GM19463 (cell line): Measurements from ENCODE around the gene CALCB.

Experiments
- ATAC-seq: cut with Tn5 transposase; IDR thresholded peaks from one replicate; pipeline ENCODE4 v1.9.1; 2021; ENCODE audit warnings: mild to moderate bottlenecking, moderate library complexity; ENCODE audit not compliant: unreplicated experiment

The CALCB gene

GRCh38 chr11:15074206-15075161 is 1.1 kb downstream of the CALCB start:
- peak; percentile 92 for ATAC-seq

GRCh38 chr11:15075162-15075526 is 1.8 kb downstream of the CALCB start:
- ATAC-seq = no peak

GRCh38 chr11:15091175-15091574 is 17.8 kb downstream of the CALCB start:
- no peak for ATAC-seq

- no peak for ATAC-seq
Observed at GRCh38 chr11:15091625-15092024, 18.2 kb downstream of the CALCB start.

- peak; percentile 82 for ATAC-seq
Observed at GRCh38 chr11:15093432-15093831, 20.0 kb downstream of the CALCB start.

- ATAC-seq = no peak
Observed at GRCh38 chr11:15095736-15096228, 22.4 kb downstream of the CALCB start.

GRCh38 chr11:15097411-15097810 is 24.0 kb downstream of the CALCB start:
- ATAC-seq = no peak

- ATAC-seq = no peak
Observed at GRCh38 chr11:15099267-15099666, 25.9 kb downstream of the CALCB start.

GRCh38 chr11:15101072-15101709 is 27.8 kb downstream of the CALCB start:
- peak; percentile 79 for ATAC-seq

GRCh38 chr11:15104166-15104565 is 30.8 kb downstream of the CALCB start:
- no peak for ATAC-seq

- no peak for ATAC-seq
Observed at GRCh38 chr11:15106201-15106965, 33.0 kb downstream of the CALCB start.

GRCh38 chr11:15107730-15108515 is 34.5 kb downstream of the CALCB start:
- peak; percentile 54 for ATAC-seq

GRCh38 chr11:15108592-15109130 is 35.3 kb downstream of the CALCB start:
- ATAC-seq = no peak

GRCh38 chr11:15109602-15110001 is 36.2 kb downstream of the CALCB start:
- no peak for ATAC-seq

- no peak for ATAC-seq
Observed at GRCh38 chr11:15111215-15111614, 37.8 kb downstream of the CALCB start.

- ATAC-seq = no peak
Observed at GRCh38 chr11:15112131-15112541, 38.7 kb downstream of the CALCB start.

GRCh38 chr11:15113381-15113780 is 40.0 kb downstream of the CALCB start:
- peak; percentile 87 for ATAC-seq

GRCh38 chr11:15114501-15115475 is 41.4 kb downstream of the CALCB start, which contains the start of gene INSC:
INSC (plus strand) TSS chr11:15114923; CDS start chr11:15149175, 34,252 bp downstream.
- ATAC-seq = no peak

GRCh38 chr11:15115686-15116085 is 42.3 kb downstream of the CALCB start:
- ATAC-seq = no peak
